PC-9 (cell line): ENCODE results near the gene ASB1. TPM values are rescaled to one million over a fixed set of nuclear protein-coding genes. Genes with fewer than 3 reads are reported as not detected.

ENCODE experiments used
- BruUV-seq: library from RNA; stranded (reverse); fragments of 400-500 nt; replicated peaks from 2 replicates; lab custom pipeline; 2021; lab: Mats Ljungman, UMichigan
- CTCF ChIA-PET: fragments of 300-600 bp; sonication (Branson Sonifier 250); formaldehyde crosslinking; loops from one replicate; lab custom pipeline; 2022; ENCODE audit warnings: antibody characterized with exemption; lab: Charles Lee
- POLR2A ChIA-PET: fragments of 300-600 bp; sonication (Branson Sonifier 250); formaldehyde crosslinking; loops from one replicate; lab custom pipeline; 2022; ENCODE audit warnings: antibody characterized with exemption; ENCODE audit not compliant: unreplicated experiment; lab: Charles Lee
- DNase-seq, 2 experiments: peaks; one replicate each; pipeline versions ENCODE4 v3.0.0 to v3.0.0-alpha.2; 2015 to 2022; ENCODE audit warnings: mixed read lengths in 1 of 2
- H2AFZ ChIP-seq: fragments of 200-600 bp; sonication (generic); 2 replicates; pipeline ENCODE4 v1.8.1; 2017; ENCODE audit warnings: antibody characterized with exemption
- H3F3A ChIP-seq: fragments of 200-600 bp; sonication (generic); 2 replicates; pipeline ENCODE4 v1.8.1; 2017; ENCODE audit warnings: antibody characterized with exemption, mild to moderate bottlenecking, low read depth; ENCODE audit not compliant: insufficient read depth
- H3K27ac ChIP-seq: fragments of 200-600 bp; sonication (generic); 2 replicates; pipeline ENCODE4 v1.6.1; 2016; ENCODE audit warnings: mixed run types
- H3K27me3 ChIP-seq: fragments of 200-600 bp; sonication (generic); 2 replicates; pipeline ENCODE4 v1.6.1; 2016; ENCODE audit warnings: low read depth, mixed run types; ENCODE audit not compliant: insufficient read depth
- H3K36me3 ChIP-seq: fragments of 200-600 bp; sonication (generic); 2 replicates; pipeline ENCODE4 v1.6.1; 2016; ENCODE audit warnings: low read depth, mixed run types
- H3K4me1 ChIP-seq: fragments of 200-600 bp; sonication (generic); replicated peaks from 2 replicates; pipeline ENCODE4 v1.6.1; 2016; ENCODE audit warnings: mixed run types; ENCODE audit not compliant: insufficient read depth
- H3K4me2 ChIP-seq: fragments of 200-600 bp; sonication (generic); 2 replicates; pipeline ENCODE4 v1.6.1; 2017; ENCODE audit warnings: mixed run types
- H3K4me3 ChIP-seq: fragments of 200-600 bp; sonication (generic); 2 replicates; pipeline ENCODE4 v1.6.1; 2016; ENCODE audit warnings: mixed run types
- H3K79me2 ChIP-seq: fragments of 200-600 bp; sonication (generic); 2 replicates; pipeline ENCODE4 v1.6.1; 2017; ENCODE audit warnings: low read depth, mixed run types
- H3K9me2 ChIP-seq: fragments of 200-600 bp; sonication (generic); 2 replicates; pipeline ENCODE4 v1.8.1; 2017; ENCODE audit warnings: mild to moderate bottlenecking; ENCODE audit not compliant: insufficient read depth
- H3K9me3 ChIP-seq: fragments of 200-600 bp; sonication (generic); 2 replicates; pipeline ENCODE4 v1.8.1; 2016; ENCODE audit warnings: low read depth; ENCODE audit not compliant: insufficient read depth
- H4K20me1 ChIP-seq: fragments of 200-600 bp; sonication (generic); 2 replicates; pipeline ENCODE4 v1.8.1; 2017; ENCODE audit not compliant: insufficient read depth
- EZH2 ChIP-seq: fragments of 200-600 bp; sonication (generic); IDR thresholded peaks from 2 replicates; pipeline ENCODE4 v1.8.0; 2017; ENCODE audit warnings: antibody characterized with exemption, low read depth
- intact Hi-C: fragments of 100-400 bp; cut with micrococcal nuclease; formaldehyde crosslinking; loops from one replicate; pipeline ENCODE4 v1.10.0; 2022; ENCODE audit not compliant: unreplicated experiment
- total RNA-seq: library from RNA; stranded (reverse); gene quantifications from 2 replicates; pipeline ENCODE4 v1.2.3, GENCODE V29; 2021
- TF ChIP-seq, protein P1 (sequence below): fragments of 200-600 bp; sonication (generic); conservative IDR thresholded peaks from 2 replicates; pipeline ENCODE4 v1.6.1; 2017; ENCODE audit warnings: mixed run types, antibody characterized with exemption, mild to moderate bottlenecking, moderate library complexity

Gene ASB1
- total RNA-seq, 1 experiment from 2014 or later = 56.7 TPM

GRCh38 chr2:238434846-238435751 is 8.4 kb downstream of the ASB1 start:
- CTCF ChIA-PET = no interaction called here
- no peak overlapping the region for H3K4me2 ChIP-seq

DNA sequence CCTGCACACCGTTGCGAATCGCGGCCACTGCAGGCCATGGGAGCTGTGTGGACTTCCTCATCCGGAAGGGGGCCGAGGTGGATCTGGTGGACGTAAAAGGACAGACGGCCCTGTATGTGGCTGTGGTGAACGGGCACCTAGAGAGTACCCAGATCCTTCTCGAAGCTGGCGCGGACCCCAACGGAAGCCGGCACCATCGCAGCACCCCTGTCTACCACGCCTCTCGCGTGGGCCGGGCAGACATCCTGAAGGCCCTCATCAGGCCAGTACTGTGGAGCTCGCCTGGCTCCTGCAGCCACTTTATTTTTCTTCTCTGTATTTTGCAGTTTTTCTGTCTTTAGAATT is 9.0 kb downstream of the ASB1 start:
- Histone ChIP-seq H3K4me2 (no peak overlapping the region), H3K4me3 (no peak overlapping the region), H3F3A (peaks cover 17% of the 10 kb centered on the region), H3K27me3 (no peaks in the 10 kb centered on the region), H3K4me1 (peaks cover 13% of the 10 kb centered on the region), H3K9me2 (no peaks in the 10 kb centered on the region), H3K9me3 (no peaks in the 10 kb centered on the region), H4K20me1 (peaks cover 28% of the 10 kb centered on the region), H3K36me3 (peaks cover 10% of the 10 kb centered on the region), H2AFZ (no peak overlapping the region), H3K79me2 (peaks cover 37% of the 10 kb centered on the region), H3K27ac (no peak overlapping the region)
- TF ChIP-seq EZH2 = no peak
- TF ChIP-seq, protein P1, sequence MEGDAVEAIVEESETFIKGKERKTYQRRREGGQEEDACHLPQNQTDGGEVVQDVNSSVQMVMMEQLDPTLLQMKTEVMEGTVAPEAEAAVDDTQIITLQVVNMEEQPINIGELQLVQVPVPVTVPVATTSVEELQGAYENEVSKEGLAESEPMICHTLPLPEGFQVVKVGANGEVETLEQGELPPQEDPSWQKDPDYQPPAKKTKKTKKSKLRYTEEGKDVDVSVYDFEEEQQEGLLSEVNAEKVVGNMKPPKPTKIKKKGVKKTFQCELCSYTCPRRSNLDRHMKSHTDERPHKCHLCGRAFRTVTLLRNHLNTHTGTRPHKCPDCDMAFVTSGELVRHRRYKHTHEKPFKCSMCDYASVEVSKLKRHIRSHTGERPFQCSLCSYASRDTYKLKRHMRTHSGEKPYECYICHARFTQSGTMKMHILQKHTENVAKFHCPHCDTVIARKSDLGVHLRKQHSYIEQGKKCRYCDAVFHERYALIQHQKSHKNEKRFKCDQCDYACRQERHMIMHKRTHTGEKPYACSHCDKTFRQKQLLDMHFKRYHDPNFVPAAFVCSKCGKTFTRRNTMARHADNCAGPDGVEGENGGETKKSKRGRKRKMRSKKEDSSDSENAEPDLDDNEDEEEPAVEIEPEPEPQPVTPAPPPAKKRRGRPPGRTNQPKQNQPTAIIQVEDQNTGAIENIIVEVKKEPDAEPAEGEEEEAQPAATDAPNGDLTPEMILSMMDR = no peak
- ChIA-PET POLR2A (interaction anchor here (0.6 kb wide), 1 partner anchor 49 kb away, joined by 3 read pairs; no protein-coding TSS in a partner anchor), CTCF (no interaction called here)
- intact Hi-C loops = loop anchor here (5.0 kb wide), 2 partner anchors 148 to 832 kb away; partner anchors contain the start of gene PER2
- no TSS peak for BruUV-seq
- no peak for DNase-seq

More at GRCh38 chr2:238434846-238435751, 8.4 kb downstream of the ASB1 start:
- no peaks in the 10 kb centered on the region for H3K27me3 ChIP-seq
- intact Hi-C loops = loop anchor here (5.0 kb wide), 2 partner anchors 148 to 832 kb away; partner anchors contain the start of gene PER2
- H3F3A ChIP-seq = peaks cover 12% of the 10 kb centered on the region
- peaks cover 9% of the 10 kb centered on the region for H3K4me1 ChIP-seq
- TF ChIP-seq EZH2 = no peak
- TF ChIP-seq, protein P1 = no peak
- no peak for DNase-seq
- H3K79me2 ChIP-seq = peaks cover 37% of the 10 kb centered on the region
- no peak overlapping the region for H2AFZ ChIP-seq
- H3K4me3 ChIP-seq = no peak overlapping the region
- H4K20me1 ChIP-seq = peaks cover 30% of the 10 kb centered on the region
- POLR2A ChIA-PET = no interaction called here
- no peaks in the 10 kb centered on the region for H3K9me3 ChIP-seq
- peaks cover 16% of the 10 kb centered on the region for H3K36me3 ChIP-seq
- no peak overlapping the region for H3K27ac ChIP-seq
- BruUV-seq = no TSS peak
- H3K9me2 ChIP-seq = no peaks in the 10 kb centered on the region

DNA sequence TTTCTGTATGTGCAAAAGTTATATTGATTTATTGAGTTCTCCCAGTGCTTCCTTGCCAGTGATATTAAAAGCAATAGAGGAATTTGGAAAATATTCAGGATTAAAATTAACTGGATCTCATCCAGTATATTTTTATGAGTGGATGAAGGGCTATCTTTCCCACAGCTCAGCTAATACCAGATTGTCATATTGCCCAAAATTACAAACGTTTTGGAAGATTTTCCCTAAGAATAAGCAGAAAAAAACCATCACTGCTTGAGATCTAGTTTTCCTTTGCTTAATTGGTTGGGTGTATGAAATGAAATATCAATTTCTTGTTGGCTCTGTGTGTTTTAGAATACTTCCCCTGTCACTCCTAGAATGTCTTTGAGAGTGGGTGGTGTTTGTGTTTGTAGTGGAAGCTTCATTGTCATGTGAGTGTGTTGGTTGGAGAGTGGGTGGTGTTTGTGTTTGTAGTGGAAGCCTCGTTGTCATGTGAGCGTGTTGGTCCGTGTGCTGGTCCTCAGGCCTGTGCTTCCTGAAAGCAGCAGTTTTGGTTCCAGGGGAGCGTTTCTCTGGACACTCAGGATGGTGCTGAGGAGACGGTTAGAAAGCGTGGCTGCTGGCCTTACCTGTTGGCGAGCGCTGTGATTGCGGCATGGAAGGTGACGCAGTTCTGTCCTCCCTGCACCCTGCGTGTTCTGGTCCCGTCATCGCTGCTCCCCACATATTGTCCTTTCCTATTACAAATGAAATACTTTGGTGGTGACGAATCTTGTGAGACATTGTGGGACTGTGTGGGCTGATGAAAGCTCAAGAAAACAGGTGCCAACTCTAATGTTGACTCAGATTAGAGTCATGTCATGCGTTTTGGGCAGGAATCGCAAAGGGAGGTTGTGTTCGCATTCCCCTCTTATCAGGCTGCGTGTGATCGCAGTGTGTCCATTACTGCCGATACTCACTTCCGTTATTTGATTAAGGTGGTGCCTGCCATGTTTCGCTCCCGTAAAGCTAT is 12.4 kb downstream of the ASB1 start:
- TSS peak; percentile 99 for BruUV-seq
- H3K79me2 ChIP-seq = peaks cover 29% of the 10 kb centered on the region
- peak overlapping the region; percentile 47 for H3K4me2 ChIP-seq
- DNase-seq = peak; percentile 86 to 89
- peaks cover 13% of the 10 kb centered on the region for H3K4me1 ChIP-seq
- intact Hi-C loops = loop anchor here (2.0 to 5.0 kb wide), 3 partner anchors 152 to 828 kb away; partner anchors contain the start of gene PER2
- H3K9me2 ChIP-seq = no peaks in the 10 kb centered on the region
- H3K36me3 ChIP-seq = peaks cover 19% of the 10 kb centered on the region
- CTCF ChIA-PET = interaction anchor here (0.6 kb wide), 2 partner anchors 346 to 1283 kb away, joined by 3 read pairs; no protein-coding TSS in a partner anchor
- H3K27ac ChIP-seq = peak overlapping the region; percentile 81
- no peak overlapping the region for H2AFZ ChIP-seq
- no peaks in the 10 kb centered on the region for H3K27me3 ChIP-seq
- H3K9me3 ChIP-seq = no peaks in the 10 kb centered on the region
- TF ChIP-seq, protein P1 = no peak
- no peak for TF ChIP-seq EZH2
- H4K20me1 ChIP-seq = peaks cover 33% of the 10 kb centered on the region
- H3F3A ChIP-seq = peaks cover 17% of the 10 kb centered on the region
- POLR2A ChIA-PET = interaction anchor here (0.6 to 1.0 kb wide), 4 partner anchors 151 to 572 kb away, joined by 3 to 4 read pairs (median 3); no protein-coding TSS in a partner anchor
- no peak overlapping the region for H3K4me3 ChIP-seq
